H1 (cell line): Measurements from ENCODE around the gene PLXNA4. TPM values are rescaled to one million over a fixed set of nuclear protein-coding genes. Genes with fewer than 3 reads are reported as not detected.
A peak's percentile ranks its signal among the peaks of the same experiment; 100 is the strongest.

Experiments
- CTCF ChIA-PET: fragments of 300-600 bp; sonication (Branson Sonifier 250); formaldehyde crosslinking; loops from one replicate; lab custom pipeline; 2021; ENCODE audit not compliant: partially characterized antibody; lab: Charles Lee
- POLR2A ChIA-PET: fragments of 300-600 bp; sonication (Branson Sonifier 250); formaldehyde crosslinking; loops from one replicate; lab custom pipeline; 2021; ENCODE audit warnings: inconsistent platforms; ENCODE audit not compliant: partially characterized antibody; lab: Charles Lee
- DNase-seq, 2 experiments: peaks; one replicate each; pipeline versions ENCODE4 v3.0.0 to v3.0.0-alpha.2; 2010 to 2022; ENCODE audit warnings: low spot score in 2 of 2, low read depth in 1 of 2, mixed read lengths in 1 of 2
- FAIRE-seq: peaks from 2 replicates; lab custom pipeline; 2011; peaks lifted over from hg19 to GRCh38; lab: Jason Lieb, UNC
- H2AFZ ChIP-seq: 2 replicates; pipeline ENCODE4 v1.8.1; 2012; ENCODE audit warnings: low read length, inconsistent platforms
- H2AK5ac ChIP-seq: 2 replicates; pipeline ENCODE4 v1.6.1; 2013; ENCODE audit warnings: low read depth, low read length
- H2BK120ac ChIP-seq: replicated peaks from 2 replicates; pipeline ENCODE3; 2013; ENCODE audit warnings: low read depth, low read length, inconsistent platforms
- H2BK12ac ChIP-seq: 2 replicates; pipeline ENCODE4 v1.6.1; 2013; ENCODE audit warnings: low read depth, low read length
- H2BK15ac ChIP-seq: 2 replicates; pipeline ENCODE4 v1.6.1; 2013; ENCODE audit warnings: low read length
- H2BK20ac ChIP-seq: 2 replicates; pipeline ENCODE4 v1.6.1; 2013; ENCODE audit warnings: low read length
- H2BK5ac ChIP-seq: 2 replicates; pipeline ENCODE4 v1.6.1; 2013; ENCODE audit warnings: low read depth, low read length
- H3K14ac ChIP-seq: 2 replicates; pipeline ENCODE4 v1.6.1; 2013; ENCODE audit warnings: inconsistent platforms; ENCODE audit not compliant: insufficient read length
- H3K18ac ChIP-seq: 2 replicates; pipeline ENCODE4 v1.6.1; 2013; ENCODE audit warnings: low read length; ENCODE audit errors: extremely low read depth
- H3K23ac ChIP-seq: 2 replicates; pipeline ENCODE4 v1.6.1; 2013; ENCODE audit warnings: inconsistent platforms; ENCODE audit not compliant: insufficient read length
- H3K23me2 ChIP-seq: 2 replicates; pipeline ENCODE4 v1.6.1; 2013; ENCODE audit warnings: low read depth, low read length
- H3K27ac ChIP-seq: 2 replicates; pipeline ENCODE4 v1.6.1; 2011; ENCODE audit warnings: low read depth, low read length, inconsistent platforms
- H3K27me3 ChIP-seq, 4 experiments: replicated peaks in 1 of 4; 1 replicate in 1 of 4; 2 replicates in 3 of 4; pipeline versions ENCODE4 v1.6.1 to v1.8.1; 2011 to 2013; ENCODE audit warnings: low read length in 3 of 4, mild to moderate bottlenecking in 3 of 4, inconsistent platforms in 2 of 4, mixed read lengths in 2 of 4, moderate library complexity in 1 of 4; ENCODE audit not compliant: control insufficient read depth in 3 of 4, insufficient read depth in 3 of 4; ENCODE audit errors: extremely low read depth in 1 of 4
- H3K36me3 ChIP-seq, 4 experiments: 2 replicates each; pipeline versions ENCODE4 v1.6.1 to v1.8.1; 2011 to 2013; ENCODE audit warnings: mild to moderate bottlenecking in 4 of 4, low read length in 3 of 4, moderate library complexity in 2 of 4, control low read depth in 1 of 4, inconsistent platforms in 1 of 4; ENCODE audit not compliant: insufficient read depth in 4 of 4, control insufficient read depth in 2 of 4
- H3K4ac ChIP-seq: replicated peaks from 2 replicates; pipeline ENCODE3; 2013; ENCODE audit warnings: low read length, low read depth, mixed read lengths, inconsistent platforms; ENCODE audit not compliant: insufficient read length
- H3K4me1 ChIP-seq, 4 experiments: replicated peaks in 1 of 4; 1 replicate in 1 of 4; 2 replicates in 3 of 4; pipeline versions ENCODE4 v1.6.1 to v1.8.1; 2011 to 2013; ENCODE audit warnings: low read length in 3 of 4, inconsistent platforms in 2 of 4, mixed read lengths in 1 of 4; ENCODE audit not compliant: insufficient read depth in 4 of 4, control insufficient read depth in 3 of 4
- H3K4me2 ChIP-seq, 2 experiments: 2 replicates each; pipeline versions ENCODE4 v1.6.1 to v1.8.1; 2011 to 2013; ENCODE audit warnings: low read depth in 2 of 2, low read length in 2 of 2, control low read depth in 1 of 2, inconsistent platforms in 1 of 2, mild to moderate bottlenecking in 1 of 2; ENCODE audit not compliant: insufficient read depth in 1 of 2
- H3K4me3 ChIP-seq, 4 experiments: fragments of 200-600, 300-600 bp in 1 of 4; sonication (generic), shearing (Covaris generic), sonication (Bioruptor Twin) in 1 of 4; 2 replicates each; pipeline versions ENCODE4 v1.5.1 to v1.8.1; 2011 to 2016; ENCODE audit warnings: low read length in 4 of 4, low read depth in 3 of 4, control low read depth in 2 of 4, inconsistent platforms in 2 of 4, mild to moderate bottlenecking in 2 of 4, mixed read lengths in 1 of 4, moderate library complexity in 1 of 4; ENCODE audit not compliant: insufficient read depth in 2 of 4; ENCODE audit errors: extremely low read depth in 1 of 4
- H3K56ac ChIP-seq: replicated peaks from 2 replicates; pipeline ENCODE3; 2013; ENCODE audit warnings: low read depth, mild to moderate bottlenecking, mixed read lengths, low read length, inconsistent platforms; ENCODE audit not compliant: insufficient read length
- H3K79me1 ChIP-seq: 2 replicates; pipeline ENCODE4 v1.6.1; 2013; ENCODE audit warnings: low read depth, low read length, control low read depth
- H3K79me2 ChIP-seq, 2 experiments: 2 replicates each; pipeline versions ENCODE4 v1.6.1 to v1.8.1; 2012 to 2013; ENCODE audit warnings: low read length in 2 of 2, mild to moderate bottlenecking in 2 of 2, inconsistent platforms in 1 of 2; ENCODE audit not compliant: insufficient read depth in 2 of 2, control insufficient read depth in 1 of 2
- H3K9ac ChIP-seq, 4 experiments: replicated peaks in 1 of 4; 1 replicate in 1 of 4; 2 replicates in 3 of 4; pipeline versions ENCODE4 v1.6.1 to v1.8.1; 2011 to 2013; ENCODE audit warnings: low read depth in 3 of 4, low read length in 3 of 4, control low read depth in 2 of 4, mild to moderate bottlenecking in 2 of 4, moderate library complexity in 2 of 4, inconsistent platforms in 1 of 4; ENCODE audit errors: extremely low read depth in 1 of 4
- H3K9me3 ChIP-seq, 2 experiments: 2 replicates each; pipeline versions ENCODE4 v1.6.1 to v1.8.1; 2012 to 2013; ENCODE audit warnings: mild to moderate bottlenecking in 2 of 2, moderate library complexity in 2 of 2, control low read depth in 1 of 2, inconsistent platforms in 1 of 2, low read depth in 1 of 2, low read length in 1 of 2, mixed read lengths in 1 of 2; ENCODE audit not compliant: insufficient read depth in 2 of 2
- H4K20me1 ChIP-seq, 2 experiments: replicated peaks in 1 of 2; 2 replicates each; pipeline versions ENCODE3 to v1.8.1; 2011 to 2013; ENCODE audit warnings: inconsistent platforms in 2 of 2, low read length in 2 of 2, mild to moderate bottlenecking in 1 of 2; ENCODE audit not compliant: insufficient read depth in 2 of 2, control insufficient read depth in 1 of 2
- H4K5ac ChIP-seq: 2 replicates; pipeline ENCODE4 v1.6.1; 2013; ENCODE audit warnings: low read length, low read depth, mixed read lengths, inconsistent platforms; ENCODE audit not compliant: insufficient read length
- H4K8ac ChIP-seq: 2 replicates; pipeline ENCODE4 v1.8.0; 2013; ENCODE audit warnings: mild to moderate bottlenecking, moderate library complexity, low read length, inconsistent platforms; ENCODE audit not compliant: insufficient read depth; ENCODE audit errors: extremely low read depth
- H4K91ac ChIP-seq: replicated peaks from 2 replicates; pipeline ENCODE3; 2013; ENCODE audit warnings: low read length, mixed read lengths, inconsistent platforms; ENCODE audit not compliant: insufficient read length
- ASH2L ChIP-seq: fragments of 200-600, 300-600 bp; sonication (generic); IDR thresholded peaks from one replicate; pipeline ENCODE4 v1.7.1; 2017; ENCODE audit warnings: low read length
- CEBPB ChIP-seq: IDR thresholded peaks from 2 replicates; pipeline ENCODE4 v1.6.1; 2012; ENCODE audit warnings: low read depth, low read length
- CREB1 ChIP-seq: IDR thresholded peaks from 2 replicates; pipeline ENCODE4 v1.6.1; 2012; ENCODE audit warnings: inconsistent platforms
- HDAC6 ChIP-seq: IDR thresholded peaks from one replicate; pipeline ENCODE4 v1.7.1; 2012; ENCODE audit warnings: low read depth, mild to moderate bottlenecking, inconsistent platforms, low read length, moderate library complexity
- KDM4A ChIP-seq: IDR thresholded peaks from one replicate; pipeline ENCODE4 v1.7.1; 2012; ENCODE audit warnings: low read depth, mild to moderate bottlenecking, moderate library complexity, low read length, inconsistent platforms; ENCODE audit not compliant: severe bottlenecking
- KDM5A ChIP-seq: fragments of 200-600 bp; IDR thresholded peaks from 2 replicates; pipeline ENCODE4 v1.7.1; 2012; ENCODE audit warnings: mild to moderate bottlenecking, low read length, inconsistent platforms, mixed read lengths
- MAFK ChIP-seq: IDR thresholded peaks from 2 replicates; pipeline ENCODE4 v1.6.1; 2012; ENCODE audit warnings: low read depth, mild to moderate bottlenecking, improper control_type of control experiment, low read length
- POLR2A ChIP-seq, 2 experiments: IDR thresholded peaks; 1 replicate in 1 of 2; 2 replicates in 1 of 2; pipeline ENCODE4 v1.6.1; 2011; ENCODE audit warnings: low read depth in 2 of 2, low read length in 2 of 2, mild to moderate bottlenecking in 2 of 2; ENCODE audit errors: control extremely low read depth in 1 of 2
- SP2 ChIP-seq: IDR thresholded peaks from 2 replicates; pipeline ENCODE4 v1.6.1; 2012; ENCODE audit warnings: mild to moderate bottlenecking, low read length, inconsistent platforms
- TBP ChIP-seq: IDR thresholded peaks from 2 replicates; pipeline ENCODE4 v1.6.1; 2011; ENCODE audit warnings: low read depth, low read length, improper control_type of control experiment
- WGBS, 2 experiments: shearing (Covaris generic) in 1 of 2; methylation state at CpG; one replicate each; pipeline versions ENCODE4 v1.1.6 to v1.1.7; 2013 to 2015; ENCODE audit warnings: low lambda C conversion rate in 2 of 2, mixed read lengths in 2 of 2, inconsistent platforms in 1 of 2, low coverage in 1 of 2, missing lambda C conversion rate in 1 of 2; ENCODE audit not compliant: insufficient replicate concordance in 2 of 2, insufficient coverage in 1 of 2, insufficient read length in 1 of 2; ENCODE audit errors: extremely low coverage in 1 of 2, missing lambda C conversion rate in 1 of 2; 5-methylcytosine and 5-hydroxymethylcytosine counted together
- polyA plus RNA-seq, 7 experiments: library from polyadenylated mRNA; depleted of rRNA in 3 of 7; stranded (reverse) in 5 of 7; unstranded in 2 of 7; fragments of >200 nt in 5 of 7; fragments of 200-250 nt in 2 of 7; gene quantifications; 1 replicate in 5 of 7; 2 replicates in 1 of 7; 4 replicates in 1 of 7; pipeline versions ENCODE4 v1.2.1 to v1.2.3, GENCODE V29; 2011 to 2013; ENCODE audit warnings: missing spikeins in 2 of 7, mixed read lengths in 2 of 7
- total RNA-seq: library from RNA; stranded (reverse); fragmentation: NEBNext Ultra II Directional; extraction: Animal tissue kit (Norgen Biotek cat#: 25700); gene quantifications from 2 replicates; pipeline ENCODE4 v1.2.1, GENCODE V29; 2021

PLXNA4 gene
- total and polyA plus RNA-seq, 2 of the 8 experiments (the other 6 are each of a cell fraction or from before 2014, with no cell fraction given) = 0.76 to 0.79 TPM

DNA sequence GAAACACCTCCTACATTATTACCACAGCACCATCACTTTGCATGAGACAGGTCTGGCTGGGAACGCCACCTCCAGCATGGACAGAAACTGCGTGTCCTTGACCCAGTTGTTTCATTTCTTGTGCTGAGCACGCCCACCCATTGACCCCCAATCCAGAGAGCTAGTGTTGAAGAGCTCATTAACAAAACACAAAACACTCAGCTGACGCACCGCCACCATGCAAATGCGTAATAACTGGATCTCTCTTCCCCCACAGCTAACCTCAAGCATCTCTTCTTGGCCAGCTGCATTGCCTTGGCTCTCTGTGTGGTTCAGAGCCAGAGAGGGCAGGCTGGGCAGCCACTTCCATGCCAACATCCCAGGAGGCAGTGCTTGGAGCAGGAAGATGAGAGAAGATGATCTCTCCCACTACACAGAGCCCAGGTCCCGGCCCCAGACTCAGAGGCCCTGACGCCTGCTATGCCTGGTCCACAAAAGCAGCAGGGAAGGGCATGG, 173.5 kb downstream of the PLXNA4 start:
- Histone ChIP-seq H4K91ac (no peak overlapping the region), H3K27ac (no peak overlapping the region), H3K9me3 (no peaks in the 10 kb centered on the region), H4K8ac (no peak overlapping the region), H3K4ac (no peak overlapping the region), H4K20me1 (no peaks in the 10 kb centered on the region), H2AFZ (no peak overlapping the region), H3K18ac (no peak overlapping the region), H3K79me1 (no peaks in the 10 kb centered on the region), H3K56ac (no peak overlapping the region), H2AK5ac (no peak overlapping the region), H3K23ac (no peak overlapping the region), H2BK15ac (no peak overlapping the region), H2BK120ac (no peak overlapping the region), H2BK20ac (no peak overlapping the region), H4K5ac (no peak overlapping the region), H3K4me2 (no peak overlapping the region), H3K79me2 (no peaks in the 10 kb centered on the region), H3K14ac (no peak overlapping the region), H2BK5ac (0 out of 2 replicates have a peak overlapping the region, but pooled peaks have one; percentile 55), H3K23me2 (no peaks in the 10 kb centered on the region), H3K4me3 (no peak overlapping the region), H3K27me3 (no peaks in the 10 kb centered on the region), H3K9ac (no peak overlapping the region), H3K4me1 (peaks cover 5 to 13% (median 8%) of the 10 kb centered on the region in 4 experiments; a peak in 6 of 7 replicates), H2BK12ac (peak overlapping the region; percentile 61; the same call in 1 of the 2 replicates), H3K36me3 (no peaks in the 10 kb centered on the region)
- FAIRE-seq (no peak), DNase-seq (no peak)
- TF ChIP-seq POLR2A (IDR thresholded peaks at IDR 0.05; ENCODE audit: control extremely low read depth in 1 of 2, low read depth in 2 of 2, low read length in 2 of 2) = no peak
- TF ChIP-seq TBP = no peak
- no peak for TF ChIP-seq SP2
- no peak for TF ChIP-seq MAFK
- no peak for TF ChIP-seq KDM4A
- no peak for TF ChIP-seq ASH2L
- TF ChIP-seq CREB1 = no peak
- TF ChIP-seq CEBPB = no peak
- no peak for TF ChIP-seq KDM5A
- no peak for TF ChIP-seq HDAC6
- 77% methylated on average over 8 of the region's 8 CpGs; no CpG with 5 or more reads in 1 of the 2 experiments for WGBS, 2 experiments
- POLR2A ChIA-PET = interaction anchor here (1.3 kb wide), 1 partner anchor 172 kb away, joined by 3 read pairs; no protein-coding TSS in a partner anchor
- CTCF ChIA-PET = interaction anchor here (0.6 to 1.6 kb wide), 7 partner anchors 16 to 96 kb away, joined by 3 to 5 read pairs (median 4); no protein-coding TSS in a partner anchor
